ENCODE data around the gene NMD3. TPM values are rescaled to one million over a fixed set of nuclear protein-coding genes. Genes with fewer than 3 reads are reported as not detected.

Gene NMD3
- total RNA-seq, 4 donors from 2014 or later, result 27.3 to 42.8 (median 37.4) TPM

DNA sequence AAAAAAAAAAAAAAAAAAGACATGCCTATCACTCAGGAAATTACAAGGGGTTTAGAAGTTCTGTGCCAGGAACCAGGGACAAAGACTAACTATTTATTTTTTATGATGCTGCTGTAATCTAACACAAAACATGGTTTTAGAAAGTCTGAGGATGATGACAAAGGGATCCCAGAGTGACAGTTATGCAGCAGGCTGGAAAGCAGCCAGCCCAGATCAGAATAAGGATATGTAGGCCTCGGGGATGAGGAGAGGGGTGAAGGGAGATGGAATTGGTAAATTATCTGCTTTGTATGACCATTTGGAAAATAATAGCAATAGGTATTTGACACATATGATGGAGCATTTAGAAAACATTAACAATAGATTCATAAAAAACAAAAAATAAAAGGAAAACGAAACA is 34.1 kb upstream of the NMD3 start:
- in situ Hi-C loops (cut with MboI; ENCODE audit: low sequenced_read_pairs in 4 of 4), result no loop called here
- no peak for ATAC-seq
- no peak for DNase-seq

GRCh38 chr3:161197855-161198850 is 23.0 kb upstream of the NMD3 start:
- Histone ChIP-seq H3K4me1 (no peaks in the 10 kb centered on the region), H3K9me3 (no peaks in the 10 kb centered on the region), H3K36me3 (no peaks in the 10 kb centered on the region), H3K27ac (no peak overlapping the region), H3K4me3 (no peak overlapping the region), H3K27me3 (no peaks in the 10 kb centered on the region)
- intact Hi-C loops (cut with DNase I; ENCODE audit: low total_unique reads) (no loop called here), in situ Hi-C loops (cut with MboI; ENCODE audit: low sequenced_read_pairs in 4 of 4) (no loop called here)
- no peak for ATAC-seq
- TF ChIP-seq POLR2A (IDR thresholded peaks at IDR 0.05), result no peak
- TF ChIP-seq, protein P1, sequence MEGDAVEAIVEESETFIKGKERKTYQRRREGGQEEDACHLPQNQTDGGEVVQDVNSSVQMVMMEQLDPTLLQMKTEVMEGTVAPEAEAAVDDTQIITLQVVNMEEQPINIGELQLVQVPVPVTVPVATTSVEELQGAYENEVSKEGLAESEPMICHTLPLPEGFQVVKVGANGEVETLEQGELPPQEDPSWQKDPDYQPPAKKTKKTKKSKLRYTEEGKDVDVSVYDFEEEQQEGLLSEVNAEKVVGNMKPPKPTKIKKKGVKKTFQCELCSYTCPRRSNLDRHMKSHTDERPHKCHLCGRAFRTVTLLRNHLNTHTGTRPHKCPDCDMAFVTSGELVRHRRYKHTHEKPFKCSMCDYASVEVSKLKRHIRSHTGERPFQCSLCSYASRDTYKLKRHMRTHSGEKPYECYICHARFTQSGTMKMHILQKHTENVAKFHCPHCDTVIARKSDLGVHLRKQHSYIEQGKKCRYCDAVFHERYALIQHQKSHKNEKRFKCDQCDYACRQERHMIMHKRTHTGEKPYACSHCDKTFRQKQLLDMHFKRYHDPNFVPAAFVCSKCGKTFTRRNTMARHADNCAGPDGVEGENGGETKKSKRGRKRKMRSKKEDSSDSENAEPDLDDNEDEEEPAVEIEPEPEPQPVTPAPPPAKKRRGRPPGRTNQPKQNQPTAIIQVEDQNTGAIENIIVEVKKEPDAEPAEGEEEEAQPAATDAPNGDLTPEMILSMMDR (IDR thresholded peaks at IDR 0.05 in 4 of 5, conservative IDR thresholded peaks at IDR 0.05 in 1 of 5), result no peak
- DNase-seq, result no peak

More for the DNA sequence above, 34.1 kb upstream of the NMD3 start:
- H3K27ac ChIP-seq, result no peak overlapping the region
- H3K36me3 ChIP-seq, result no peaks in the 10 kb centered on the region
- intact Hi-C loops (cut with DNase I; ENCODE audit: low total_unique reads), result no loop called here
- TF ChIP-seq, protein P1 (IDR thresholded peaks at IDR 0.05 in 4 of 5, conservative IDR thresholded peaks at IDR 0.05 in 1 of 5), result no peak
- no peak for TF ChIP-seq POLR2A (IDR thresholded peaks at IDR 0.05)
- H3K4me1 ChIP-seq, result no peaks in the 10 kb centered on the region
- no peaks in the 10 kb centered on the region for H3K9me3 ChIP-seq
- H3K4me3 ChIP-seq, result no peak overlapping the region
- no peaks in the 10 kb centered on the region for H3K27me3 ChIP-seq

GRCh38 chr3:161199926-161200325 is 21.2 kb upstream of the NMD3 start:
- Histone ChIP-seq H3K36me3 (no peaks in the 10 kb centered on the region), H3K4me1 (no peaks in the 10 kb centered on the region), H3K4me3 (no peak overlapping the region), H3K27ac (no peak overlapping the region), H3K27me3 (no peaks in the 10 kb centered on the region), H3K9me3 (no peaks in the 10 kb centered on the region)
- no peak for TF ChIP-seq POLR2A (IDR thresholded peaks at IDR 0.05)
- TF ChIP-seq, protein P1 (IDR thresholded peaks at IDR 0.05 in 4 of 5, conservative IDR thresholded peaks at IDR 0.05 in 1 of 5), result no peak
- intact Hi-C loops (cut with DNase I; ENCODE audit: low total_unique reads) (no loop called here), in situ Hi-C loops (cut with MboI; ENCODE audit: low sequenced_read_pairs in 4 of 4) (loop anchor here in 2 of 4 donors (25.0 kb wide), 1 partner anchor 488 kb away; no protein-coding TSS in a partner anchor)
- no peak for ATAC-seq
- DNase-seq, result no peak

DNA sequence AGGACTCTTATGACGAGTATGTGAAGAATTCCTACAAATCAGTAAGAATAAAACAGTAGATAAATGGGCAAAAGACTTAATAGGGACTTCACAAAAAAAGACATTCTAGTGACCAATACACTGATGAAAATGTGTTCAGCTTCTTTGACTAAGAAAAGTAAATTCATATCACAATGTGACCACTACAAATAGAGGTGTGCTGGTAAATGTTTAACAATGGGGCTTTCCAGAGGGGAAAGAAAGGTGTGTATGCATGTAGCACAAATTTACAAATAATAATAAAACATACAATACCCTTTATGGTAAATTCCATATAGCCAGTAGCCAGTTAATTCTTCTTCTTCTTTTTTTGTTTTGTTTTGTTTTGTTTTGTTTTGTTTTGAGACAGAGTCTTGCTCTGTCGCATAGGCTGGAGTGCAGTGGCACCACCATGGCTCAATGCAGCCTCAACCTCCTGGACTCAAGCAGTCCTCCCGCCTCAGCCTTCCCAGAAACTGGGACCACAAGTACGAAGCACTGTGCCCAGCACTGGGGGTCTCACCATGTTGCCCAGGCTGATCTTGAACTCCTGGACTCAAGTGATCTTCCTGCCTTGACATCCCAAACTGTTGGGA is 17.5 kb upstream of the NMD3 start:
- ATAC-seq (no peak), DNase-seq (no peak)
- H3K9me3 ChIP-seq, result no peaks in the 10 kb centered on the region
- H3K27ac ChIP-seq, result no peak overlapping the region
- intact Hi-C loops (cut with DNase I; ENCODE audit: low total_unique reads), result no loop called here
- TF ChIP-seq, protein P1 (IDR thresholded peaks at IDR 0.05 in 4 of 5, conservative IDR thresholded peaks at IDR 0.05 in 1 of 5), result no peak
- TF ChIP-seq POLR2A (IDR thresholded peaks at IDR 0.05), result no peak
- H3K4me1 ChIP-seq, result no peaks in the 10 kb centered on the region
- in situ Hi-C loops (cut with MboI; ENCODE audit: low sequenced_read_pairs in 4 of 4), result loop anchor here in 2 of 4 donors (25.0 kb wide), 1 partner anchor 491 kb away; no protein-coding TSS in a partner anchor
- no peaks in the 10 kb centered on the region for H3K27me3 ChIP-seq
- H3K36me3 ChIP-seq, result no peaks in the 10 kb centered on the region
- H3K4me3 ChIP-seq, result no peak overlapping the region

All from gastrocnemius medialis (tissue), 4 donors.